Glomerular endothelial cell (primary cell): Measurements from ENCODE around the gene GNG13. TPM values are rescaled to one million over a fixed set of nuclear protein-coding genes. Genes with fewer than 3 reads are reported as not detected.
A peak's percentile ranks its signal among the peaks of the same experiment; 100 is the strongest.

ENCODE experiments used
- DNase-seq: peaks from one replicate; pipeline ENCODE4 v3.0.0-alpha.2; 2011; ENCODE audit warnings: low read depth, low spot score; ENCODE audit errors: extremely low read depth
- total RNA-seq: library from RNA; depleted of rRNA; stranded (reverse); fragments of >200 nt; gene quantifications from 2 replicates; pipeline ENCODE4 v1.2.3, GENCODE V29; 2015

Gene GNG13
- total RNA-seq, 1 donor from 2014 or later = not detected

DNA sequence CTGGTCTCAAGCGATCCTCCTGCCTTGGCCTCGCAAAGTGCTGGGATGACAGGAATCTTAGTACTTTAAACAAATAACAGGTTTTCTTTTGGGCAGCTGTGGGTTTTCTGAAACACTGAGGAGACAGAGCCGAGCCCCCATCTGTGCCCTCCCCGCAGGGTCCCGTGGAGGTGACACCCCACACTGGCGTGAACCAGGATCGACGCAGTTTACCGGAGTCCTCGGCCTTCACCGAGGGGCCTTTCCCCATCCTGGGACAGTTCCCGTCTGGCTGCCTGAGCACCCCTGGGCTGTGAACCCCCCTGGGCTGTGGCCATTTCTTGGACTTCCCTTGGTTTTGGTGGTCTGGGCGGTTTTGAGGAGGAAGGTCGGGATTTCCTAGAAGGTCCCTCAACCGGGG is 15.3 kb upstream of the GNG13 start:
- DNase-seq = no peak

DNA sequence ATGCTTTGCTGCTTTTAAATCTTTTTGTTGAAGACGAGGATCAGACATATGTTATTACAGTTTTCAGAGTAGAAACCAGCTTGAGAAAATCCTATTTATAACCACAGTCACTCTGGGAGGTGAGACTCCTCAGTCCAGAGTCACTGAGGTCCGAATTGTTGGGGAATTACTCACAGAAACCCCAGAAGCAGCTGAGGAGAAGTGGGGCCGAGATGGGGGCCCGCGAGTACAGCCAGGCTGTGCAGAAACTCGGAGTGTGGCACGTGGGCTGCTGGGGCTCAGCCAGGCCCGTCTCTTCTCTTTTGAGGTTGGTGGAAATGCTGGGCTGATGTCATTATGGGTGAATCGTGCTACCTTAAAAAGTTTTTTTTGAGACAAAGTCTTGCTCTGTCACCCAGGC is 14.4 kb upstream of the GNG13 start:
- DNase-seq = no peak

DNA sequence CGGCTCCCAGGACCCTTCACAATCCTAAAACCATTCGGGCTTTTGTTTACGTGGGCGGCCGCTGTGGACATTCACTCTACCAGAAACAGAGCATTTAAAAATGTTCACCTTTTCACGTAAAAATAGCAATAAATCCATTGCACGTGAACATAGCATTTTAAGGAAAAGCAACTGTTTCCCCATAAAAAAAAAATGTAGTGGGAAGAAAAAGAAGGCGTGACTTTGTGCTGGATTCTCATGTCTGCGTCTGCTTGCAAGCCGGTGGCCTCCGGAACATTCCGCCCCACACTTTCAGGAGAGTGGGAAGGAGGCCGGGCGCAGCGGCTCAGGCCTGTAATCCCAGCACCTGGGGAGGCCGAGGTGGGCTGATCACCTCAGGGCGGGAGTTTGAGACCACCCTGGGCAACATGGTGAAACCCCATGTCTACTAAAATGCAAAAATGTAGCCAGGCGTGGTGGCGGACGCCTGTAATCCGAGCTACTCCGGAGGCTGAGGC is 13.4 kb upstream of the GNG13 start:
- no peak for DNase-seq

DNA sequence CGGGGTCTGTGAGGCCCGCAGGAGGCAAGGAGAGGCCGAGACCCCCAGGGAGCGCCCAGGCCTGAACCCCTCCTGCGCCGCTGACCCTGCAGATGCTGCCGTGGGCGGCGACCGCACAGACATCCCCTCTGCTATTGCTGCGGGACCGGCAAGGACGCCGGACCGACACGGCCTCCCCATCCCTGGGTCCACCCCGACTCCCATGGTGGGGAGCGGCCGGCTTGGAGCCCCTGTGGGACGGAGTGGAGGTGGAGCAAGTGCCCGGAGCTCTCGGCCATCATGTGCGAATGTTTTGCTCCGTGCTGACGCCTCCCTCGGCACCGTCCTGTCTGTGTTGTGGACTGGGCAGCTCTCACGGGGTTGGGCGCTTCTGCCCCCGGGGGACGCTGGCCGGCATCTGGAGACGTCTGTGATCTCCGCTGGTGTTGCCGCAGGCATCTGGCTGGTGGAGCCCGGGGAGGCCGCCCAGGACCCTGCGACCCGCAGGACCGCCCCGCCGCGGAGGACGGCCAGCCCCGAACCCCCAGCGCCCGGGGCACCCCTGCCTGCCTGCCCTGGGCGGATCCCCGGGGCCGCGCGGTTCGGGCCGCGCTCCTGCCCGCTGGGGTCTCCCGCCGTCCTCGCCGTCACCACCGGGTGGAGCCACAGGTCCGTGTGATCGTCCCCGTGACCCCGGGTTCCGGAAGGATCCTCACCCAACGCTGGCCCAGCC is 12.8 kb upstream of the GNG13 start:
- no peak for DNase-seq

DNA sequence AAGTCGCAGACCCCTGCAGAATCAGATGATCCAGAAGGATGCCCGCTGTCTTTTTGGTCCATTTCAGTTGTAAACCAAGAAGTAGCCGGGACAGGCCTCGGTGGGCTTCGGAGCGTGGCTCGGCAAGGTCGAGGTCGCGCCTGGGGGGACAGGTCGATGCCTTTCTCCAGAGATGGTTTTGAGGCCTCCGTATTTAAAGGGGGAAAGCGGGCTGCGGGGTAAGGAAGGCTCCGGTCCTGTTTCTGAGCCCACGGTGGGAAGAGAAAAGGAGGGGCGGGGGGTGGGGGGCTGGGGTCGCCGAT is 7.5 kb upstream of the GNG13 start:
- no peak for DNase-seq

DNA sequence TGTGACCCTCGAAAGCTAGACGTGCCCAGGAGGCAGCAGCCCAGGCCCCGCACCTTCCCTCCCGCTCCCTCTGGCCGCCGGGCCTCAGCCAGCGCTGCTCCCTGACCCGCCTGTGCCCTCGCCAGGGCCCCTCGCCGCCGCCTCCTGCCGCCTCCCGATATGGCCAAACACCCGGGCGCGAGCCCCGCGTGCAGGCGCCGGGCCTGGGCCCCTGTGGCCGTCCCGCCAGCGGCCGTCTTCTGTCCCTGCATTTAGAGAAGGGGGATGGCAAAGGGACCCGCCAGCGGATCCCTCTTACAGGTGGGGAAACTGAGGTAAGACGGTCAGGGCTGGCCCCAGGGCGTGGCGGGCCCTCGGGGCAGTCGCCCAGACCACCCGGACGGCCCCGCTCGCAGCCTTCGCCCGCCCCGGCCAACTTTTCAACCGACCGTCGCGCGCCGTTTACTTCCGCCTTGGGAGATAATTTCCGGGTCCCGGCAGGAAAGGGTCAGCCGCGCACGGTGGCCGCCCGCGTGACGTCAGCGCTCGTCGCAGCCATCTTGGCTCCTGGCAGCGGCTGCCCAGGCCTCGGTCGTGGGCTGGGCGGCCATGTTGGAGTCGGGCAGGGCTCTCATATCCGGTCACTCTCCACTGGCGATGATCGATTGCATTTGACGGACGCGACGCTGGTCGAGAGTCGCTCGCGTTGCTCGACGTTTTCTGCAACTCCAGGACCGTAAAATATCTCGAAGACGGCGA is 7.0 kb upstream of the GNG13 start:
- peak; percentile 18 for DNase-seq

DNA sequence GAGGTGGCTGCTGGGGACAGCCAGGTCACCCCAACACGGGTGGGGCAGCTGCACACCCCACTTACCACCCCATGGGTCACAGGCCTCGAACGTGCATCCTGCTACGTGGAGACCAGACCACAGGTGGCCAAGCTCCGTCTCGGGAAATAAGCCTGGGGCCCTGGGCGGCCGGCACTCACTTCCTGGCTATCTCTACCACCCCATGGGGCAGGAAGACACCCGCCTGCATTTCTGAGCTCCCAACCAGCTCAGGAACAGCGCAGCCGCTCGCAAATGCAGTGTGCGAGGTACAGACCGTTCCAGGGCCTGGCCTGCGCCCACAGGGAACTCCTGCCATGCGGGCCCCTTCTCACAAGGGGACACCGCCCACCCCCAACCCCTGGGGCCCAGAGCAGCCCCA is 4.9 kb upstream of the GNG13 start:
- no peak for DNase-seq

DNA sequence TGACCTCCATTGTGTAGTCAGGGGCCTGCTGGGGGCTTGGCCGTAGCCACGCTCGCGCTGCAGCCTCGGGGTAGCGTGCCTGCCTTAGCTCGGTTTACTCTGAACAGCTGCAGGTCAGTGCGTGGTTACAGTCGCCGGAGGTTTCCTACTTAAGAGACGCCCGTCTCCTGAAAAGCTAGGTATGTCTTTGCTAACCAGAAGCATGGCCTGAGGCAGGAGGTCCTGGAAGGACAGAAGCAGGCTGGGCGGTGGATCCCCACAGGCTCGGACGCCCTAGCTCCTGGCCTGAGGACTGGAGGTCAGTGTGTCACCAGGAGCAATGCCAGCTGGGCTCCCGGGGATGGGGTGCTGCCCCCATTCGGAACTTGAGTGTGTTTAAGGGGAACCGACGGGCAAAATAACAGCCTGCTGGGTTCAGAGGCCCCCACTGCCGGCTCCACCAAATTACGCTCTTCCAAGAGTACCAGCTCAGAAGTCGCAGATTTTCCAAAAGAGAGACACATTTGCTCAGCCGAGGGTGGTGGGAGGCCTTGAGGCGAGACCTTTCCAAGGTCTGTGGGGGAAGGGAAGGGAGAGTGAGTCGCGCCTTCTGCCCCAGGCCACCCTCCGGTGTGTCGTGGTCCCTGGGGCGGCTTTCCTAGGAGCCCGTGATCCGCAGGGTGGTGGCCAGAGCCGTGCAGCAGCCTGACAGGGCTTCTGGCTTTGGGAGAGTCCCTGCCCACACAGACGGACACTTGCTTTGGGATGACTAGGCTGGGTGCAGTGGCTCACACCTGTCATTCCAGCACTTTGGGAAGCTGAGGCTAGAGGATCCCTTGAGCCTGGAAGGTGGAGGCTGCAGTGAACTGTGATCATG is 3.9 kb upstream of the GNG13 start:
- DNase-seq = no peak

DNA sequence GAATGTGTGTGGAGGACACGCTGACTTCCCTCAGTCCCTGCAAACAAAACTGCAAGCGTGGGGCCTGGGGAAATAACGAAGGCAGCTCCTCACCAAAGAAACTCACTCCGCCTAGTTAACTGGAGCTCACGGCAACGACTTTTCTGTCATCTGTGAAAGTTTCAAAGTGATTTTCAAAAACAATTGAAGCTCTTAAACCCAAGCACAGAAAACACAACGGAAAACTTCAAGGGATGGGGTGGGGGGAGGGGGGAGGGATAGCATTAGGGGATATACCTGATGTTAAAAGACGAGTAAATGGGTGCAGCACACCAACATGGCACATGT is 3.2 kb upstream of the GNG13 start:
- no peak for DNase-seq

DNA sequence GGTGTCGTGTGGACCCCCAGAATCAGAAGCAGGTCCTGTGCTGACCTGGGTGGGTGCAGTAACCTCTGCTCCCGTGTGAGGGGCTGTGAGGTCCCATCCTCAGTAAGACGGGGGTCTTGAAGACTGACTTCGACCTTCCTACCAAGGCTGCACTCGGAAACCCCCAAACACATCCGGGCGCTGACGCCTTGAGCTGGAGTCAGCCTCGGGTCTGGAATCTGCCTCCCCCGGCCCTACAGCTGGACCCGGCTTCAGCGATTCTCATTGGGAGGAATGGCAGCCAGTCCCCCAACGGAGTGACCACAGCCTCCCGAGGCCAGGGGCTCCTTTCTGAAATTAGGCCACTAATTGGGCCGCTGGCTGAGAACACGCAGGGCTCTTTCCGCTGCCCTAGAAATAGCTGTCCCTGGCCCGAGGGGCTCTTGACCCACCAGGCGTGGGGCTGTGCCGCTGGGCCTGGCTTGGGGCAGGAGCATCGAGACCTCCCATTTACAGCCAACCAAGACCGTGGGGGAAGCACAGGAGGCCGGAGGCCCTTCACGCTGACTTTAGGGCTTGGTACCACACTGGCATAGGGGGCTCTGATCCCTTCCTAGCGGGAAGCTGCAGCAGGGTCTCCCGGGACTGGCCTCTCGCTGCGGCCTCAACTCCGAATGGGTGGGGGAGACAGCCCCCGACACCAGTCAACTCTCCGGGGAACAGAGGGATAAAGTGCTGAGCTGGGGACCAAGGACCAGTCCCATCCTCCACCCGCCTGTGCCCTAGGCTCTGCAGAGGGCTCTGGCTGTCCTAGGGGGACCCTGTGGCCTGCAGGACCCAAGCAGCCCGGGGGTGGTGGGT is 2.6 kb upstream of the GNG13 start:
- DNase-seq = no peak

DNA sequence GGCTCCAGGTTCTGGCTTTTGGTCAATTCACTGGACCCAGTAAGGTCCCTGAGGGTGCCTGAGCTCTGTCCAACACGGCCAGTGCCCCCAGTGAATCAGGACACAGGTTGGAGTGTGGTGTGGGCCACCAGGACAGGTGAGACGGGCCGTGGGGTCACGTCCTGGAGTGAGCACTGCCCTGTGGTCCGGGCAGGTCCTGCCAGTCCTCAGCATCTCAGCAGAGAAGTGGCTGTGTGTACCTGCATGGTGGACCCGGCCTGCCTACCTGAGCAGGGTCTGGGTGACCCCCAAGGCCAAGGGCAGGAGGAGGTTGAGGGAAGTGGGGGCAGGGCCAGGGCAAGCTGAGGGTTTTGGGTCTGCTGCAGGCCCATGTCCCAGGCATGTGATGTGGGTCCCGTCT is 1.9 kb upstream of the GNG13 start:
- no peak for DNase-seq

DNA sequence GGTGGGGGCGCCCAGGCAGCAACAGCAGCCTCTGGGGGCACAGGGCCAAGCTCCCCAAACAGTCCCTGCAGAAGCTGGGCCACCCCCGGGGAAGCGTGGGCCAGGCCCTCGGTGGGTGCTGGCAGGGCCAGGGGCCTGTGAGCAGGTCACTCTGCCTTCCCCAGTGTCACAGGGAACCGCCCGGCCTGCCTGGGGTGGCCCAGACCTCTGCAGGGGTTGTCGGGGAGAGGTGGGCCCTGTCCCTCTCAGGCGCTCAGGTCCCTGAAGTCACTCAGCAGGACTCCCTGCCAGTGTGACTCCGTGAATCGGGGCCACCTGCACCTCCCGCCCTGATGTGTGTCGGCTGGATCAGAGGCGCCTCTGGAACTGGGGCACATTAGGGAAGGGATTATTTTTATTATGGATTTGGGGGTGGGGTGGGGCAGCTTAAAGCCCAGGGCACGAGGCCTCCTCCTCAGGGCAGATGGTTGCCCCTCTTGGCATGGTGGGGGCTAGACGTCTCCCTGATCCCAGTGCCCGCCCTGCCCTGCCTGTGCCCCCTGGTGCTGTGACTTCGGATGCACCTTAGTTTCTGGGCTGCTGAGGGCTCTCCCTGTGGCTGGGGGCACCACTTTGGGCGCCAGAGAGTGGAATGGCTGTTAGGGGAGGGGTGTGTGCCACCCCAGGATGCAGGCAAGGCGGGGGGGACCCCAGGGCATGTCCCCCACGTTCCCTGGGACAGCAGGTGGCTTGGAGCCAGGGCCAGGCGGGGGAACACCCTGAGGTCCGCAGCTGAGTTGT is 1.2 kb upstream of the GNG13 start:
- no peak for DNase-seq

DNA sequence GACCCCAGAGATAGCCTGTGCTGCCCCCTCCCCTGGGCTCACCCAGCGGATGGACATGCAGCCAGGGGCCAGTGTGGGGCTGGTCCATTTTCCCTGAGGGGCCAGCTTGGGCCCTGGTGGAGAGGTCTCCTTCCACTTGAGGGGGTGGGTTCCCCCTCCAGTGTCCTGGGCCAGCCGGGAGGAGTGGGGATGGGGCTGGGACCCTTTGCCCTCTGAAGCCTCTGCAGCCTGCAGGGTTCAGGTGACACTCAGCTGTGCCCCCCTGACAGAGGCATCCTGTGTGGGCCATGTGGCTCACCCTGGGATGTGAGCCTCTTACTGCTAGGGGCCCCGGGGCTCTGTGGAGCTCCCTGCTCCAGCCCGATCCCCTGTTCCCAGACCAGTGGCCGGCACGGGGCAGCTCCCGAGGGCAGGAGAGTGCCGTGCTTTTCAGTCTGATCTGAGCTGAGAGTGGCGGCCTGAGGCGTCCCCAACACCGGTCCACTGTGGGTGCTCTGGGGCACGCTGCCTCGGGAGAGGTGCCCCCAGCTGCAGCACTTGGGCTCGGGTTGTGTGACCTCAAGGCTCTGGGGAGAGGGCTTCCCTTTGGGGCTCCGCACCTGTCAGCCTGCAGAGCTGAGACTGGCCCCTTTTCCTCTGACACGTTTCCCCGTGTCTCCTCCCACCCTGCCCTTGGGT is 439 bp upstream of the GNG13 start:
- no peak for DNase-seq

DNA sequence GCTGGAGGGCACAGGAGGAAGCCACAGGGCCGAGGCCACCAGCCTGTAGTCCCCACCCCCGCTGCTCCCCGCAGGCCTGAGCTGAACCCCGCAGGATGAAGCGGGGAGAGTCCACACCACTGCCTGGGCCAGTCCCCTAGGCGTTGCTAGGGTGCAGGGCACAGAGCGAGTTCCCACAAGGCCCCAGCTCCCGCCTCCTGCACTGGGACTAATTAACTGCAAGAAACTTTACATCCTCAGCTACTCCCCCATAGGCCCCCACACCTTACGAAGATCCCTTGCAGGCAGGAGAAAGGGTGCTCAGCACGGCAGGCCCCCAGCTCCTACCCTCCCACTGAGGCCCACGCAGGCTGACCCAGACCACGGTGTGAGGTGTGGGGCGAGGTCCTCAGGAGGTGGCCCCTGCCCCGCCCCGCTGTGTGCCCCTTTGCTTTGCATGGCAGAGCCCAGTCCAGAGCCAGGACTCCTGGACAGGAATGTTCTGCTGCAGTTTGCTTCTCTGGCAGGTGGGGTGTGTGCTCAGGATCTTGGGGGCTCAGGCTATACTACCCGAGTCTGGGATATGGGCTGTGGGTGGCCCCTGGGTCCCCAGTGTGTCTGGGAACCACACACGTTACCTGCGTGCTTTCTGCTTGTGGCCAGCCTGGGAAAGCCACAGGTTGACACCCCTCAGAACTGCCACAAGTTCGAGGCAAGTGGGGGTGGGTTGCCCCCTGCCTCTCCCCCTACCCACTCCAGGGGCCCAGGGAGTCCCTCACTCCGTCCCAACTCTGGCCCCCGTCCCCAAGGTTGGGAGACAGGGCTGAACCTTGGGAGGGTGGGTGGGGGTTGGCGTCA is 1.2 kb downstream of the GNG13 start:
- no peak for DNase-seq

DNA sequence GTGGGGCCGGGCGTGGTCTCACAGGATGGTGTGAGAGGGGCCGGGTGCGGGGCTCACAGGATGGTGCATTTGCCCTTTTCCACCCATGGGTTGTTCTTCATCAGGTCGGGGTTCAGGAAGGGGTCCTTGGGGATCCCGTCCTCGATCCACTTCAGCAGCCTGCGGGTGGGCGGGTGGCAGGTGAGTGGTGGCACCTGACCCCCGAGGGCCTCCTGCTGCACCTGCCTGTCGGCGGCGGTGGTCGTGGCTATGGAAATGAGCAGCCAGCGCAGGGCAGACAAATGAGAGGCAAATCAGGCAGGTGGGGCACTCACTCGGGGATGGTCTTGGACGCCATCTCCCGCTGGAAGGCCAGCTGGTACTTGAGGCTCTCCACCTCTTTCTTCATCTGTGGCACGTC is 1.9 kb downstream of the GNG13 start:
- no peak for DNase-seq

DNA sequence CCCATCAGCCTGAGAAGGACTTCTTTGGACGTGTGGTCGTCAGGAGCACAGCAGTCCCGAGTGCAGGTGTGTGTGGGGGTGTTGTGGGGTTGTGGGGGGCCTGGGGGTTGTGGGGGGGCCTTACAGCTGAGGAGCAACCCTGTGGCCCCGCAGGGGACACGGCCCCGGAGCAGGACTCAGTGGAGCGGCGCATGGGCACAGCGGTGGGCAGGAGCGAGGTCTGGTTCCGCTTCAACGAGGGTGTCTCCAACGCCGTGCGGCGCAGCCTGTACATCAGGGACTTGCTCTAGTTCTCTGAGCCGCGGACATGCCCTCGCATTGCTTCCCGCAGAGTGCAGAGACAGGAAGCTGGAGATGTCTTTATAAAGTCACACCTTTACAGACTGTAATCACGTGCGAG is 2.8 kb downstream of the GNG13 start:
- DNase-seq = no peak

DNA sequence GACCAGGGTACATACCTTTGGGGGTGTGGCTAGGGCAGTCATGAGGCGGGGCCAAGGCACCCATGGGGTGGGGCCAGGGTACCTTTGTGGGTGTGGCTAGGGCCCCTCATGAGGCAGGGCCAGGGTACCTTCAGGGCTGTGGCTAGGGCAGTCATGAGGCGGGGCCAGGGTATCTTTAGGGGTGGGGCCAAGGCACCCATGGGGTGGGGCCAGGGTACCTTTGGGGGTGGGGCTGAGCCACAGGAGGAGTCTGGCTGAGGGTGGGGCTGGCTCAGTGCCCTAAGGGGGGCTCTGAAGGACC is 3.5 kb downstream of the GNG13 start:
- DNase-seq = no peak

DNA sequence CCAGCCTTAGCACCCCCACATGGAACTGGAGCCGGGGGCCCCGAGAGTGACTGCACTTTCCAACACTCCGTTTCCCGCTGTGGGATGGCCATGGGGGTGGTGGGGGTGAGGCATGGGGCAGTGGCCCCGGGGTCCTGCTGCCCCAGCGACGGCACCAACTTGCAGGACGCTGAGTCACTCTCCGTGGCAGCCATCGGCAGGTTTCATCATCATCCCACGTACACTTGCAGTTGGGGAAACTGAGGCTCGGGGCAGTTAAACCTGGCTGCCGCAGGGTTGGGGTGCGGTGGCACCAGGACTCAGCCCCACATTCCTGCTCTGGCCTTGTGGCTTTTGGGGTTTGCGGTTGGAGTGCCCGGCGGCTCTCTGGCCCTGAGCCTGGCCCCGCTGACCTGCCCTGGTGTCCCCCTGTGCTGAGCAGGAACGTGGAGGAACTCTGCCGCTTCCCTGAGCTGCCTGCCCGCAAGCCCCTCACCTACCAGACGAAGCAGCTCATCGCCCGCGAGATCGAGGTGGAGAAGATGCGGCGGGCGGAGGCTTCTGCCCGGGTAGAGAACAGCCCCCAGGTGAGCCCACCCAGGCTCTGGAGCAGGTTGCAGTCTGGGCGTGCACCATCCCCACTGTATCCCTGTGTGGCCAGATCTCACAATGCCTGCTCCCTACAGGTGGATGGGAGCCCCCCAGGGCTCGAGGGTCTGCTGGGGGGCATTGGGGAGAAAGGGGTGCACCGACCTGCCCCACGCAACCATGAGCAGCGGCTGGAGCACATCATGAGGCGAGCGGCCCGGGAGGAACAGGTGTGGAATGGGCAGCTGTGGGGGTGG is 4.0 kb downstream of the GNG13 start:
- no peak for DNase-seq
